Measurements from ENCODE around the gene TMEM140. TPM values are rescaled to one million over a fixed set of nuclear protein-coding genes. Genes with fewer than 3 reads are reported as not detected.

Gene TMEM140
- total and polyA plus RNA-seq, 4 donors: 16.1 to 35.2 (median 18.6) TPM

GRCh38 chr7:135102372-135102771 is 45.5 kb upstream of the TMEM140 start:
- Histone ChIP-seq H3K27ac (ENCODE audit: low read depth in 1 of 2, low read length in 1 of 2) (no peak overlapping the region), H3K4me3 (no peak overlapping the region), H3K9ac (ENCODE audit: insufficient read depth in 1 of 2, low read length in 2 of 2) (no peak overlapping the region), H3K36me3 (ENCODE audit: control insufficient read depth in 4 of 4, insufficient read depth in 4 of 4, low read length in 4 of 4) (no peaks in the 10 kb centered on the region), H3K9me3 (ENCODE audit: control insufficient read depth in 4 of 4, insufficient read depth in 3 of 4, low read length in 3 of 4) (no peaks in the 10 kb centered on the region), H3K27me3 (ENCODE audit: control insufficient read depth in 3 of 3, insufficient read depth in 3 of 3, low read length in 2 of 3) (no peaks in the 10 kb centered on the region), H3K4me1 (ENCODE audit: control insufficient read depth in 5 of 5, insufficient read depth in 5 of 5, low read length in 5 of 5) (peaks cover 0 to 3% (median 0%) of the 10 kb centered on the region in 5 donors)
- ATAC-seq (ENCODE audit: insufficient read depth, low FRiP score): no peak
- DNase-seq: no peak
- TF ChIP-seq, protein P1, sequence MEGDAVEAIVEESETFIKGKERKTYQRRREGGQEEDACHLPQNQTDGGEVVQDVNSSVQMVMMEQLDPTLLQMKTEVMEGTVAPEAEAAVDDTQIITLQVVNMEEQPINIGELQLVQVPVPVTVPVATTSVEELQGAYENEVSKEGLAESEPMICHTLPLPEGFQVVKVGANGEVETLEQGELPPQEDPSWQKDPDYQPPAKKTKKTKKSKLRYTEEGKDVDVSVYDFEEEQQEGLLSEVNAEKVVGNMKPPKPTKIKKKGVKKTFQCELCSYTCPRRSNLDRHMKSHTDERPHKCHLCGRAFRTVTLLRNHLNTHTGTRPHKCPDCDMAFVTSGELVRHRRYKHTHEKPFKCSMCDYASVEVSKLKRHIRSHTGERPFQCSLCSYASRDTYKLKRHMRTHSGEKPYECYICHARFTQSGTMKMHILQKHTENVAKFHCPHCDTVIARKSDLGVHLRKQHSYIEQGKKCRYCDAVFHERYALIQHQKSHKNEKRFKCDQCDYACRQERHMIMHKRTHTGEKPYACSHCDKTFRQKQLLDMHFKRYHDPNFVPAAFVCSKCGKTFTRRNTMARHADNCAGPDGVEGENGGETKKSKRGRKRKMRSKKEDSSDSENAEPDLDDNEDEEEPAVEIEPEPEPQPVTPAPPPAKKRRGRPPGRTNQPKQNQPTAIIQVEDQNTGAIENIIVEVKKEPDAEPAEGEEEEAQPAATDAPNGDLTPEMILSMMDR (IDR thresholded peaks at IDR 0.05; ENCODE audit: control extremely low read depth, extremely low read depth): no peak

DNA sequence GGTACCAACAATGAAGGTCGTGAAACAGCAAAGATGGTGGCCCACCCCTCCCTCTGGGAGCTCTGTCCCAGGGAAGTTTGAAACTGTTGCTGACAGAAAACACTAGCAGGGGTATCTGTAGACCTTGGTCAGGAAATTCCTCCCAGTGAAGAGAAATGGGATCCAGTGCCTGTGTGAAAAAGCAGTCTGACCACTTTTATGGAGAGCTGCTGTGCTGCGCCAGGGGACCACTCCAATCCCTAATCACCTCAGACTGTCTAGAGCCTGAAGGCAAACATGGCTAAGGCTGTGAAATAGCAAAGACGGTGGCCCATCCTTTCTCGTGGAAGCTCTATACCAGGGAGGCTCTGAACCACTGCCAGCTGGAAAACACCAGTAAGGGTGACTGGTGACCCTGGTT is 38.3 kb upstream of the TMEM140 start:
- H3K27me3 ChIP-seq (ENCODE audit: control insufficient read depth in 3 of 3, insufficient read depth in 3 of 3, low read length in 2 of 3): no peaks in the 10 kb centered on the region
- H3K4me1 ChIP-seq (ENCODE audit: control insufficient read depth in 5 of 5, insufficient read depth in 5 of 5, low read length in 5 of 5): no peaks in the 10 kb centered on the region
- H3K4me3 ChIP-seq: no peak overlapping the region
- no peaks in the 10 kb centered on the region for H3K9me3 ChIP-seq (ENCODE audit: control insufficient read depth in 4 of 4, insufficient read depth in 3 of 4, low read length in 3 of 4)
- no peaks in the 10 kb centered on the region for H3K36me3 ChIP-seq (ENCODE audit: control insufficient read depth in 4 of 4, insufficient read depth in 4 of 4, low read length in 4 of 4)
- DNase-seq (peak; percentile 27 to 60 (median 30)), ATAC-seq (ENCODE audit: insufficient read depth, low FRiP score) (no peak)
- H3K9ac ChIP-seq (ENCODE audit: insufficient read depth in 1 of 2, low read length in 2 of 2): no peak overlapping the region
- WGBS, 2 donors: 80 to 90% methylated on average over 4 of the region's 4 CpGs
- TF ChIP-seq, protein P1 (IDR thresholded peaks at IDR 0.05; ENCODE audit: control extremely low read depth, extremely low read depth): no peak
- no peak overlapping the region for H3K27ac ChIP-seq (ENCODE audit: low read depth in 1 of 2, low read length in 1 of 2)

- no peak for DNase-seq
- H3K4me3 ChIP-seq: no peak overlapping the region
- H3K27ac ChIP-seq (ENCODE audit: low read depth in 1 of 2, low read length in 1 of 2): no peak overlapping the region
- TF ChIP-seq, protein P1 (IDR thresholded peaks at IDR 0.05; ENCODE audit: control extremely low read depth, extremely low read depth): no peak
- no peak overlapping the region for H3K9ac ChIP-seq (ENCODE audit: insufficient read depth in 1 of 2, low read length in 2 of 2)
- no peaks in the 10 kb centered on the region for H3K27me3 ChIP-seq (ENCODE audit: control insufficient read depth in 3 of 3, insufficient read depth in 3 of 3, low read length in 2 of 3)
- H3K4me1 ChIP-seq (ENCODE audit: control insufficient read depth in 5 of 5, insufficient read depth in 5 of 5, low read length in 5 of 5): no peaks in the 10 kb centered on the region
- no peak for ATAC-seq (ENCODE audit: insufficient read depth, low FRiP score)
- H3K36me3 ChIP-seq (ENCODE audit: control insufficient read depth in 4 of 4, insufficient read depth in 4 of 4, low read length in 4 of 4): no peaks in the 10 kb centered on the region
- WGBS, 2 donors: 94 to 100% methylated on average over 1 of the region's 1 CpG
- no peaks in the 10 kb centered on the region for H3K9me3 ChIP-seq (ENCODE audit: control insufficient read depth in 4 of 4, insufficient read depth in 3 of 4, low read length in 3 of 4)
Measured at GRCh38 chr7:135109976-135110375, 37.9 kb upstream of the TMEM140 start.

GRCh38 chr7:135111379-135111778 is 36.5 kb upstream of the TMEM140 start:
- no peaks in the 10 kb centered on the region for H3K9me3 ChIP-seq (ENCODE audit: control insufficient read depth in 4 of 4, insufficient read depth in 3 of 4, low read length in 3 of 4)
- 38 to 55% methylated on average over 2 of the region's 2 CpGs for WGBS, 2 donors
- H3K27ac ChIP-seq (ENCODE audit: low read depth in 1 of 2, low read length in 1 of 2): no peak overlapping the region
- TF ChIP-seq, protein P1 (IDR thresholded peaks at IDR 0.05; ENCODE audit: control extremely low read depth, extremely low read depth): no peak
- H3K27me3 ChIP-seq (ENCODE audit: control insufficient read depth in 3 of 3, insufficient read depth in 3 of 3, low read length in 2 of 3): no peaks in the 10 kb centered on the region
- H3K36me3 ChIP-seq (ENCODE audit: control insufficient read depth in 4 of 4, insufficient read depth in 4 of 4, low read length in 4 of 4): no peaks in the 10 kb centered on the region
- no peak for DNase-seq
- no peak overlapping the region for H3K9ac ChIP-seq (ENCODE audit: insufficient read depth in 1 of 2, low read length in 2 of 2)
- no peaks in the 10 kb centered on the region for H3K4me1 ChIP-seq (ENCODE audit: control insufficient read depth in 5 of 5, insufficient read depth in 5 of 5, low read length in 5 of 5)
- H3K4me3 ChIP-seq: no peak overlapping the region
- no peak for ATAC-seq (ENCODE audit: insufficient read depth, low FRiP score)

Measured in lung (tissue), 12 donors.